Smooth muscle cell (in vitro differentiated cells): ENCODE measurements around the gene FBXO27. TPM values are rescaled to one million over a fixed set of nuclear protein-coding genes. Genes with fewer than 3 reads are reported as not detected.

Experiments used
- DNase-seq: peaks from one replicate; lab custom pipeline; 2025; ENCODE audit not compliant: unreplicated experiment; lab: John Stamatoyannopoulos, UW
- H2AFZ ChIP-seq: fragments of 200-600 bp; sonication (generic); 2 replicates; pipeline ENCODE4 v1.6.0; 2016; ENCODE audit warnings: antibody characterized with exemption, low read depth, mild to moderate bottlenecking
- H3F3A ChIP-seq: fragments of 200-600 bp; sonication (generic); 2 replicates; pipeline ENCODE4 v1.6.0; 2017; ENCODE audit warnings: antibody characterized with exemption, low read depth
- H3K27ac ChIP-seq: fragments of 200-600 bp; sonication (generic); 2 replicates; pipeline ENCODE4 v1.5.1; 2016; ENCODE audit warnings: low read depth, mild to moderate bottlenecking
- H3K27me3 ChIP-seq: fragments of 200-600 bp; sonication (generic); 2 replicates; pipeline ENCODE4 v1.6.1; 2016; ENCODE audit warnings: low read depth, mild to moderate bottlenecking
- H3K36me3 ChIP-seq: fragments of 200-600 bp; sonication (generic); 2 replicates; pipeline ENCODE4 v1.5.1; 2016; ENCODE audit warnings: low read depth
- H3K4me1 ChIP-seq: fragments of 200-600 bp; sonication (generic); 2 replicates; pipeline ENCODE4 v1.5.1; 2016; ENCODE audit warnings: low read depth
- H3K4me2 ChIP-seq: fragments of 200-600 bp; sonication (generic); 2 replicates; pipeline ENCODE4 v1.6.0; 2016; ENCODE audit warnings: mild to moderate bottlenecking
- H3K4me3 ChIP-seq: fragments of 200-600 bp; sonication (generic); 2 replicates; pipeline ENCODE4 v1.5.1; 2016; ENCODE audit warnings: mild to moderate bottlenecking
- H3K79me2 ChIP-seq: fragments of 200-600 bp; sonication (generic); 2 replicates; pipeline ENCODE4 v1.6.0; 2016; ENCODE audit warnings: low read depth, mild to moderate bottlenecking
- H3K9ac ChIP-seq: fragments of 200-600 bp; sonication (generic); 2 replicates; pipeline ENCODE4 v1.6.0; 2016; ENCODE audit warnings: low read depth
- H3K9me3 ChIP-seq: fragments of 200-600 bp; sonication (generic); replicated peaks from 2 replicates; pipeline ENCODE4 v1.5.1; 2016; ENCODE audit warnings: low read depth
- H4K20me1 ChIP-seq: fragments of 200-600 bp; sonication (generic); 2 replicates; pipeline ENCODE4 v1.6.0; 2016; ENCODE audit warnings: low read depth
- WGBS: methylation state at CpG from one replicate; pipeline ENCODE4 v1.1.7; 2016; ENCODE audit warnings: low lambda C conversion rate; 5-methylcytosine and 5-hydroxymethylcytosine counted together
- polyA plus RNA-seq: library from polyadenylated mRNA; unstranded; fragments of >200 nt; fragmentation: Nextera tagmentation; extraction: Ambion mirVana; gene quantifications from 2 replicates; pipeline ENCODE4 v1.2.1, GENCODE V29; 2016
- total RNA-seq: library from RNA; depleted of rRNA; stranded (reverse); fragments of >200 nt; gene quantifications from 2 replicates; pipeline ENCODE4 v1.2.3, GENCODE V29; 2014
- TF ChIP-seq, protein P1 (sequence below): fragments of 200-600 bp; sonication (generic); IDR thresholded peaks from 2 replicates; pipeline ENCODE4 v1.5.1; 2017; ENCODE audit warnings: borderline replicate concordance, mild to moderate bottlenecking, antibody characterized with exemption; ENCODE audit not compliant: insufficient read depth, poor library complexity, severe bottlenecking

FBXO27 gene
- total and polyA plus RNA-seq, 2 experiments from 2014 or later, result 1.9 to 2.8 TPM

DNA sequence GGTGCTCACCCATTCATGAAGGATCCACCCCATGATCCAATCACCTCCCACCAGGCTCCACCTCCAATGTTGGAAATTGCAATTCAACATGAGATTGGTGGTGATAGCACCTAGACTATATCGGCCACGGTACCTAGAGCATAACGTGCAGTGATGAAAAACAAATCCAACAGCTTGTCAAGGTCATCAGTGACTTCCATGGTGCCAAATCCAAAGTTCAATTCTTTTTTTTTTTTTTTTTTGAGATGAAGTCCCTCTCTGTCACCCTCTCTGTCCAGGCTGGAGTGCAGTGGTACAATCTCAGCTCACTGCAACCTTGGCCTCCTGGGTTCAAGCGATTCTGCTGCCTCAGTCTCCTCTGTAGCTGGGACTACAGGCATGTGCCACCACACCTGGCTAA, 34.8 kb upstream of the FBXO27 start:
- Histone ChIP-seq H3K9ac (no peak overlapping the region), H3K9me3 (no peaks in the 10 kb centered on the region), H3K27ac (no peak overlapping the region), H3K79me2 (no peaks in the 10 kb centered on the region), H3K36me3 (no peaks in the 10 kb centered on the region), H3K4me1 (no peaks in the 10 kb centered on the region), H4K20me1 (no peaks in the 10 kb centered on the region), H3K4me2 (no peak overlapping the region), H2AFZ (no peak overlapping the region), H3K27me3 (no peaks in the 10 kb centered on the region), H3K4me3 (no peak overlapping the region), H3F3A (no peaks in the 10 kb centered on the region)
- 97% methylated on average over 4 of the region's 4 CpGs for WGBS
- TF ChIP-seq, protein P1, sequence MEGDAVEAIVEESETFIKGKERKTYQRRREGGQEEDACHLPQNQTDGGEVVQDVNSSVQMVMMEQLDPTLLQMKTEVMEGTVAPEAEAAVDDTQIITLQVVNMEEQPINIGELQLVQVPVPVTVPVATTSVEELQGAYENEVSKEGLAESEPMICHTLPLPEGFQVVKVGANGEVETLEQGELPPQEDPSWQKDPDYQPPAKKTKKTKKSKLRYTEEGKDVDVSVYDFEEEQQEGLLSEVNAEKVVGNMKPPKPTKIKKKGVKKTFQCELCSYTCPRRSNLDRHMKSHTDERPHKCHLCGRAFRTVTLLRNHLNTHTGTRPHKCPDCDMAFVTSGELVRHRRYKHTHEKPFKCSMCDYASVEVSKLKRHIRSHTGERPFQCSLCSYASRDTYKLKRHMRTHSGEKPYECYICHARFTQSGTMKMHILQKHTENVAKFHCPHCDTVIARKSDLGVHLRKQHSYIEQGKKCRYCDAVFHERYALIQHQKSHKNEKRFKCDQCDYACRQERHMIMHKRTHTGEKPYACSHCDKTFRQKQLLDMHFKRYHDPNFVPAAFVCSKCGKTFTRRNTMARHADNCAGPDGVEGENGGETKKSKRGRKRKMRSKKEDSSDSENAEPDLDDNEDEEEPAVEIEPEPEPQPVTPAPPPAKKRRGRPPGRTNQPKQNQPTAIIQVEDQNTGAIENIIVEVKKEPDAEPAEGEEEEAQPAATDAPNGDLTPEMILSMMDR, result no peak
- no peak for DNase-seq

DNA sequence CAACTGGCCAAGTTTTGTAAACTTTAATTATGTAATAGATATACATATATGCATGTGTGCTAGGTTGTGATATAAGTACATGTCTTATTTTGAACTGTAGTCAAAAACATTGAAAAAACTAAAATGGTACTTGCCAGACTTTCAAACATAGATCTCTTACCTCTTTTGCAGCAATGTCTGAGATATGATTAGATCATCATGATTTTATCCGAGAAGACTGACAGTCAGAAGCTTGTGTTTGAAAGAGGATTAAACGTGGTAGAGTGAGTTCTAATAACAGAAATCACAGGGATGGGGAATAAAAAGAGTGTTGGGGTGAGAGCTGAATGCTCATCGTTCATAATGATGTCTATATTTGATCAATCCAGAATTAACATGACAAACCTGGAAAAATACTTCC, 33.6 kb upstream of the FBXO27 start:
- Histone ChIP-seq H3F3A (no peaks in the 10 kb centered on the region), H4K20me1 (no peaks in the 10 kb centered on the region), H3K27ac (no peak overlapping the region), H3K9ac (no peak overlapping the region), H3K9me3 (no peaks in the 10 kb centered on the region), H3K79me2 (no peaks in the 10 kb centered on the region), H3K27me3 (no peaks in the 10 kb centered on the region), H3K36me3 (no peaks in the 10 kb centered on the region), H3K4me1 (no peaks in the 10 kb centered on the region), H3K4me3 (no peak overlapping the region), H3K4me2 (no peak overlapping the region), H2AFZ (no peak overlapping the region)
- TF ChIP-seq, protein P1, result no peak
- 79% methylated on average over 3 of the region's 3 CpGs for WGBS
- no peak for DNase-seq

DNA sequence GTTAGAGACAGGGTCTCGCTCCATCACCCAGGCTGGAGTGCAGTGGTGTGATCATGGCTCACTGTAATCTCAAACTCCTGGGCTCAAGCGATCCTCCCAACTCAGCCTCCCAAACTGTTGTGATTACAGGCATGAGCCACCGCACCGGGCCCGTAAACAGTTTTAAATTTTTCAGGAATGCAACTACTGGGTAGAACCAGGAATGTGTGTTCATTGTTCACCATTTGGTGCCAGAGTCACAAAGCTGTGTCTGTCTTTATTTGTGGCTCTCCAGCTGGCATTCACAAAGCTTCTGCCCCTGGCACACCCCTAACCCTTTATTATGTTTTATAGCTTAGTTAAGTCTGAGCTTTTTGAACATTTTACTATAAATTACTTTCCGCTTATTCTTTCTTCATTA, 32.1 kb upstream of the FBXO27 start:
- Histone ChIP-seq H3K9ac (no peak overlapping the region), H3K36me3 (no peaks in the 10 kb centered on the region), H3K27me3 (no peaks in the 10 kb centered on the region), H3K4me1 (no peaks in the 10 kb centered on the region), H2AFZ (no peak overlapping the region), H3F3A (no peaks in the 10 kb centered on the region), H3K79me2 (no peaks in the 10 kb centered on the region), H3K9me3 (no peaks in the 10 kb centered on the region), H4K20me1 (no peaks in the 10 kb centered on the region), H3K27ac (no peak overlapping the region), H3K4me2 (no peak overlapping the region), H3K4me3 (no peak overlapping the region)
- DNase-seq, result no peak
- 94% methylated on average over 6 of the region's 6 CpGs for WGBS
- TF ChIP-seq, protein P1, result no peak

DNA sequence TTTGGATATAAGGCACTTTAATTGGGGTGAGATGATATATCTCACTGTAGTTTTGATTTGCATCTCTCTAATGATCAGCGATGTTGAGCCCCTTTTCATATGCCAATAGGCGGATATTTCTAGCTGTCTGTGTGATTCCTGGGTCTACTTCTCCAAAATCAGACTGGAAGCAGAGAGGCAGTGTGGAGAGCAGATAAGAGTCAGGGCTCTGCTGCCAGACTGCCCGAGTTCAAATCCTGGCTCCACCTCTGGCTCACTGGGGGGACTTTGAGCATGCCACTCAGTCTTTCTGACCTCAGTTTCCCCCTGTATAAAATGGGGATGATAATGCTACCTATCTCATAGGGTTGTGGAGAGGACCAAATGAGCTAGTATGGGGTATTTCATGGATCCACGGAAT, 27.8 kb upstream of the FBXO27 start:
- H3K4me1 ChIP-seq, result no peaks in the 10 kb centered on the region
- 85% methylated on average over 4 of the region's 4 CpGs for WGBS
- H3K27ac ChIP-seq, result no peak overlapping the region
- no peak overlapping the region for H3K9ac ChIP-seq
- no peaks in the 10 kb centered on the region for H3K27me3 ChIP-seq
- no peaks in the 10 kb centered on the region for H3K79me2 ChIP-seq
- H3K36me3 ChIP-seq, result no peaks in the 10 kb centered on the region
- H3K9me3 ChIP-seq, result no peaks in the 10 kb centered on the region
- H3K4me3 ChIP-seq, result no peak overlapping the region
- no peaks in the 10 kb centered on the region for H3F3A ChIP-seq
- no peak overlapping the region for H2AFZ ChIP-seq
- no peak for DNase-seq
- no peaks in the 10 kb centered on the region for H4K20me1 ChIP-seq
- TF ChIP-seq, protein P1, result no peak
- H3K4me2 ChIP-seq, result no peak overlapping the region
